K562 (cell line): ENCODE results near the gene PPP1R12B. TPM values are rescaled to one million over a fixed set of nuclear protein-coding genes. Genes with fewer than 3 reads are reported as not detected.
A peak's percentile ranks its signal among the peaks of the same experiment; 100 is the strongest.
"Not testable (repeated sequence)": the region's sequence is repeated elsewhere in the genome, so short reads cannot be mapped to it uniquely, and the experiment has no call there.

Experiments used
- ATAC-seq: fragments of 200-7000 bp; cut with Tn5 transposase; 3 replicates; pipeline ENCODE4 v1.9.1; 2020; ENCODE audit warnings: moderate library complexity
- BruUV-seq: library from RNA; stranded (reverse); fragments of 400-500 nt; replicated peaks from 2 replicates; lab custom pipeline; 2021; lab: Mats Ljungman, UMichigan
- CTCF ChIA-PET: fragments of 300-600 bp; formaldehyde crosslinking; extraction: SDS; loops from one replicate; lab custom pipeline; 2021; ENCODE audit warnings: low intra/inter-chr PET ratio; lab: Yijun Ruan, JAX
- POLR2A ChIA-PET: fragments of 300-600, 350-650 bp; sonication (Branson Sonifier 250); formaldehyde crosslinking; extraction: SDS; loops from one replicate; lab custom pipeline; 2021; ENCODE audit warnings: antibody characterized with exemption, inconsistent platforms; lab: Yijun Ruan, JAX
- DNase-seq, 4 experiments: peaks; one replicate each; pipeline versions ENCODE4 v3.0.0 to v3.0.0-alpha.2; 2011 to 2018; ENCODE audit warnings: low spot score in 3 of 4, mixed read lengths in 3 of 4; ENCODE audit errors: extremely low read depth in 1 of 4
- FAIRE-seq: peaks from 2 replicates; lab custom pipeline; 2011; peaks lifted over from hg19 to GRCh38; lab: Jason Lieb, UNC
- H2AFZ ChIP-seq: 2 replicates; pipeline ENCODE4 v1.6.0; 2011; ENCODE audit warnings: low read depth, low read length, control low read depth, inconsistent platforms
- H3K27ac ChIP-seq: fragments of 200-600 bp; 3 replicates; pipeline ENCODE4 v1.8.0; 2011; ENCODE audit warnings: low read depth, mild to moderate bottlenecking, control low read depth, inconsistent platforms, low read length, moderate library complexity, mixed read lengths; ENCODE audit errors: extremely low read depth
- H3K27me3 ChIP-seq, 2 experiments: fragments of 300-600 bp in 1 of 2; 2 replicates in 1 of 2; 3 replicates in 1 of 2; pipeline versions ENCODE4 v1.6.0 to v1.8.0; 2011; ENCODE audit warnings: inconsistent platforms in 2 of 2, low read length in 2 of 2, mild to moderate bottlenecking in 1 of 2, mixed read lengths in 1 of 2, moderate library complexity in 1 of 2; ENCODE audit not compliant: control insufficient read depth in 2 of 2, insufficient read depth in 2 of 2
- H3K36me3 ChIP-seq: fragments of 300-600 bp; 3 replicates; pipeline ENCODE4 v1.8.0; 2011; ENCODE audit warnings: mild to moderate bottlenecking, low read length, inconsistent platforms; ENCODE audit not compliant: control insufficient read depth, insufficient read depth
- H3K4me1 ChIP-seq, 2 experiments: fragments of 200-600 bp in 1 of 2; replicated peaks in 1 of 2; 2 replicates in 1 of 2; 3 replicates in 1 of 2; pipeline versions ENCODE4 v1.5.1 to v1.8.0; 2011; ENCODE audit warnings: inconsistent platforms in 2 of 2, low read length in 2 of 2, mild to moderate bottlenecking in 1 of 2, mixed read lengths in 1 of 2, moderate library complexity in 1 of 2; ENCODE audit not compliant: control insufficient read depth in 2 of 2, insufficient read depth in 2 of 2
- H3K4me2 ChIP-seq: 2 replicates; pipeline ENCODE4 v1.6.1; 2011; ENCODE audit warnings: low read length, control low read depth, inconsistent platforms, mixed read lengths; ENCODE audit not compliant: insufficient read depth
- H3K4me3 ChIP-seq: fragments of 200-600 bp; sonication (generic), shearing (Covaris generic); 2 replicates; pipeline ENCODE4 v1.5.1; 2016; ENCODE audit warnings: control low read depth, inconsistent platforms
- H3K79me2 ChIP-seq: fragments of 200-600 bp; 3 replicates; pipeline ENCODE4 v1.8.0; 2011; ENCODE audit warnings: low read length, inconsistent platforms; ENCODE audit not compliant: control insufficient read depth, insufficient read depth
- H3K9ac ChIP-seq, 2 experiments: 2 replicates each; pipeline versions ENCODE4 v1.6.0 to v1.6.1; 2011; ENCODE audit warnings: low read depth in 2 of 2, low read length in 2 of 2, control low read depth in 1 of 2, inconsistent platforms in 1 of 2, mild to moderate bottlenecking in 1 of 2, mixed read lengths in 1 of 2; ENCODE audit not compliant: insufficient read depth in 1 of 2
- H3K9me1 ChIP-seq: one replicate; pipeline ENCODE4 v1.6.0; 2011; ENCODE audit warnings: inconsistent platforms, mild to moderate bottlenecking, low read length, moderate library complexity; ENCODE audit not compliant: control insufficient read depth, insufficient read depth
- H3K9me3 ChIP-seq: replicated peaks from 2 replicates; pipeline ENCODE4 v1.5.1; 2011; ENCODE audit warnings: low read depth, low read length, inconsistent platforms; ENCODE audit not compliant: control insufficient read depth, insufficient read depth
- H4K20me1 ChIP-seq: replicated peaks from 2 replicates; pipeline ENCODE4 v1.6.1; 2011; ENCODE audit warnings: low read length, inconsistent platforms, mixed read lengths; ENCODE audit not compliant: control insufficient read depth, insufficient read depth
- ESRRA ChIP-seq: fragments of 450-650 bp; IDR thresholded peaks from 2 replicates; pipeline ENCODE4 v1.6.1; 2014; ENCODE audit warnings: low read depth, mild to moderate bottlenecking, moderate library complexity, borderline replicate concordance
- FUS ChIP-seq: fragments of 200-400 bp; formaldehyde crosslinking; optimal IDR thresholded peaks from 2 replicates; pipeline ENCODE3; 2017; ENCODE audit warnings: low read depth, low read length
- TFAM ChIP-seq: fragments of 250-450 bp; sonication (Bioruptor Pico); conservative IDR thresholded peaks from 2 replicates; pipeline ENCODE4 v1.5.0; 2021; ENCODE audit warnings: mild to moderate bottlenecking, moderate library complexity
- WGBS: fragments of 100-300 bp; shearing (Covaris generic); methylation state at CpG from one replicate; pipeline ENCODE4 v1.1.6; 2016; ENCODE audit warnings: low coverage, mixed read lengths; ENCODE audit not compliant: insufficient coverage; ENCODE audit errors: missing lambda C conversion rate; 5-methylcytosine and 5-hydroxymethylcytosine counted together
- in situ Hi-C: fragments of 300-500 bp; cut with MboI; formaldehyde crosslinking; loops from 4 replicates; pipeline ENCODE4 v1.15.0; 2018; ENCODE audit warnings: inconsistent platforms, mixed read lengths
- intact Hi-C: fragments of 100-400 bp; cut with micrococcal nuclease; formaldehyde crosslinking; loops from 2 replicates; pipeline ENCODE4 v1.14.2; 2022
- polyA plus RNA-seq, 8 experiments: library from polyadenylated mRNA; depleted of rRNA in 4 of 8; stranded (reverse) in 5 of 8; unstranded in 3 of 8; fragments of >200 nt; fragmentation: Nextera tagmentation in 2 of 8; fragmentation: Illumina TruSeq in 1 of 8; extraction: Ambion mirVana in 2 of 8; extraction: Trizol in 1 of 8; gene quantifications; 2 replicates each; pipeline versions ENCODE4 v1.2.1 to v1.2.3, GENCODE V29; 2011 to 2014; ENCODE audit warnings: inconsistent platforms in 1 of 8, missing spikeins in 1 of 8
- total RNA-seq, 7 experiments: library from RNA; depleted of rRNA in 6 of 7; stranded (reverse); fragments of >200 nt in 6 of 7; fragmentation: Illumina TruSeq in 2 of 7; extraction: Trizol in 2 of 7; gene quantifications; 2 replicates each; pipeline versions ENCODE4 v1.2.1 to v1.2.3, GENCODE V29; 2011 to 2021; ENCODE audit warnings: low replicate concordance in 1 of 7

Gene PPP1R12B
- total and polyA plus RNA-seq, 9 of the 15 experiments (the other 6 are each of a cell fraction or from before 2014, with no cell fraction given) = 0.73 to 16.9 (median 13.6) TPM

GRCh38 chr1:202632241-202632640, 283.7 kb downstream of the PPP1R12B start:
- no peak for ATAC-seq
- intact Hi-C loops = no loop called here

GRCh38 chr1:202636171-202636570, 287.7 kb downstream of the PPP1R12B start:
- POLR2A ChIA-PET, ATAC-seq, H3K9me3 ChIP-seq: not testable (repeated sequence)

More at GRCh38 chr1:202632241-202632640, 283.7 kb downstream of the PPP1R12B start:
- DNase-seq = no peak
- no peak for TF ChIP-seq TFAM (CRISPR knock-in tag)
- TF ChIP-seq ESRRA = no peak
- no peak for TF ChIP-seq FUS
- TF ChIP-seq, all 486 proteins: peak for 0
- Histone ChIP-seq H3K79me2 (no peaks in the 10 kb centered on the region), H3K36me3 (no peaks in the 10 kb centered on the region), H3K9ac (no peak overlapping the region), H3K4me1 (peaks cover 0 to under 1% of the 10 kb centered on the region in 2 experiments; a peak in 2 of 5 replicates), H3K27me3 (peaks cover 13 to 67% of the 10 kb centered on the region in 2 experiments; a peak in 4 of 5 replicates), H3K27ac (no peak overlapping the region), H3K4me3 (no peak overlapping the region), H2AFZ (no peak overlapping the region), H3K9me1 (no peaks in the 10 kb centered on the region), H4K20me1 (no peaks in the 10 kb centered on the region), H3K4me2 (no peak overlapping the region), H3K9me3 (no peaks in the 10 kb centered on the region)
- FAIRE-seq = no peak
- no TSS peak for BruUV-seq
- CTCF ChIA-PET = no interaction called here
- in situ Hi-C loops = no loop called here
- 3% methylated on average over 10 of the region's 10 CpGs for WGBS
- POLR2A ChIA-PET = interaction anchor here (1.1 kb wide), 1 partner anchor 81 kb away, joined by 3 read pairs; no protein-coding TSS in a partner anchor

GRCh38 chr1:202637321-202638018, 289.0 kb downstream of the PPP1R12B start:
- H3K4me2 ChIP-seq, H3K4me3 ChIP-seq, H3K9me1 ChIP-seq, H3K9me3 ChIP-seq, BruUV-seq, in situ Hi-C loops, H3K79me2 ChIP-seq, CTCF ChIA-PET, FAIRE-seq, H3K4me1 ChIP-seq, H4K20me1 ChIP-seq, intact Hi-C loops, H3K9ac ChIP-seq, DNase-seq, H2AFZ ChIP-seq, H3K27ac ChIP-seq, H3K36me3 ChIP-seq: not testable (repeated sequence)
- peak; percentile 68 for ATAC-seq
- peaks cover 22 to 59% of the 10 kb centered on the region in 2 experiments for H3K27me3 ChIP-seq
- under 1% methylated on average over 15 of the region's 16 CpGs for WGBS
- POLR2A ChIA-PET = interaction anchor here (0.9 to 1.6 kb wide), 3 partner anchors 10 to 312 kb away, joined by 3 to 5 read pairs (median 4); no protein-coding TSS in a partner anchor

More at GRCh38 chr1:202636171-202636570, 287.7 kb downstream of the PPP1R12B start:
- H3K27ac ChIP-seq, BruUV-seq, H4K20me1 ChIP-seq, H3K9ac ChIP-seq, H3K36me3 ChIP-seq, H3K4me1 ChIP-seq, H3K4me3 ChIP-seq, intact Hi-C loops, in situ Hi-C loops, H3K9me1 ChIP-seq, DNase-seq, H2AFZ ChIP-seq, H3K4me2 ChIP-seq, CTCF ChIA-PET, FAIRE-seq, H3K79me2 ChIP-seq: not testable (repeated sequence)
- peaks cover 21 to 61% of the 10 kb centered on the region in 2 experiments for H3K27me3 ChIP-seq
- 4% methylated on average over 3 of the region's 3 CpGs for WGBS
